Kidney capillary endothelial cell (primary cell): ENCODE data around the gene TNS4.

Experiments
- DNase-seq: peaks from one replicate; pipeline ENCODE4 v3.0.0-alpha.2; 2018; ENCODE audit warnings: low spot score

The TNS4 gene

DNA sequence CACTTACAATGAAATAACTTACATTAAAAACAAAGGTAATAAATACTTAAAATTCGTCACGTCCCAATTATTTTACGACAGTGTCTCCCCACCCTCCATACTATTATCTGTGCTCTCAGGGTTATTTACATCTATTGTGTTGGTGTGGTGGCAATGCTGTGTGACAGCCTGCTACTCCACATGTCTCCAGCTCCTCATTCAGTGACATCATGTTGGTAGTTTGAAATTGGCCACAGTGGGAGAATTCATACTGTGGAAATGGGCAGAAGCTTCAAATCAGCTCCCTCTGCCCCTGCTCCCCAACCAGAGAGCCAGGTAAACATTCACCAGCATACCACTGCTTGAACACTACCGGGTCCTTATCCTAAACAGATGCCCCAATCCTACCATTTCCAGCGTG lies 6.3 kb downstream of the TNS4 start:
- no peak for DNase-seq

DNA sequence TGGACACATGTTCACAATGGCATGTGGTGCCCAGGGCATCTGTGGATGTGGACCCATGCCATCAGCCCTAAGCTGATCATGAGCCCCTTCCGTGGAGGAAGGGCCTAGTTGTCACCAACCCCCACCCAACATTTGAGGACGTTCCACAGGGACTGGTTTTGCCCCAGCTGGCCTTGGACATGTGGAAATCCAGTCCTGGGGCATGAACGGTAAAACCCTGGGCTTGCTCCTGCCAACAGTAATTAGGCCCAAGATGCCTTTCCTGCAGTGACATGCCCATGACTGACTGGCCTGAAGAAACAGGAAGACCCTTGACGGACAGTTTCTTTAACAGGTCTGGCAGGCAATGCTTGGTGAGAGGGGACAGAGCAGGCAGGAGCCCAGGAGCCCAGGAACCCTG lies 7.7 kb downstream of the TNS4 start:
- no peak for DNase-seq

DNA sequence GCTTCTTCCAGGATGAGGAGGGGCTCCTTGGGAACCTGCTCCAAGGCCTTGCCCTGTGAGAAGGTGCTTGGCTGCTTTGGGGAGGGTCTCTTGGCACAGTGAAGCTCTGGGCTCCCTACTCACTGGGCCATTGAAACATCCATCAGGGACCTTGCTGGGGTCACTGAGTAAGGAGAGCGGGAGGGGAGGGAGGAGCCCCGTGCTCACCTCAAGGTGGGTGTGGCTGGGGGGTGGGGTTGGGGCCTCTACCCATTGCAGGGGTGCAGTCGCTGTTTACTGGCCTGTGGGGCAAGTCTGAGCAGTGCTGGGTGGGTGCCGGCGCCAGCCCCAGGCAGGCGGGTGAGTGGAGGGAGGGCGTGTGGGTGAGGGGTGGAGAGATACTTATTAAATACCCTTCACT lies 9.9 kb downstream of the TNS4 start:
- no peak for DNase-seq

DNA sequence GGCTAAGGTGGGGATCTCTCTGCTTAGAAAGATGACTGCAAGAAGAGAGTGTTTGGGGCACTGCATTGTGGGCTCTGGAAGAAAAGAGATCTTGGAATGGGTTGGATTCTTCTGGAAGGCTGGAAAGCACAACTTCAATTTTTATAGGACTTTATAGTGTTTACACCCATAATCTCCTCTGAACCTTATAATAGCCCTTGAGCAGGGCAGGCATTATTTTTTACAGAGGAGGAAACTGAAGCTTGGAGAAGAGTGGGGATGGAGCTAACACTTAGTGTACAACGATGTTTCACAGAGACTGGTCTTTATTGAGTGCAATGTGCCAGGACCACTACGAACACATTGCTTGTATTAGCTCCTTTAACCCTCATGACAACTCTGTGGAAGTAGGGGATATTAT lies 10.4 kb downstream of the TNS4 start:
- no peak for DNase-seq

DNA sequence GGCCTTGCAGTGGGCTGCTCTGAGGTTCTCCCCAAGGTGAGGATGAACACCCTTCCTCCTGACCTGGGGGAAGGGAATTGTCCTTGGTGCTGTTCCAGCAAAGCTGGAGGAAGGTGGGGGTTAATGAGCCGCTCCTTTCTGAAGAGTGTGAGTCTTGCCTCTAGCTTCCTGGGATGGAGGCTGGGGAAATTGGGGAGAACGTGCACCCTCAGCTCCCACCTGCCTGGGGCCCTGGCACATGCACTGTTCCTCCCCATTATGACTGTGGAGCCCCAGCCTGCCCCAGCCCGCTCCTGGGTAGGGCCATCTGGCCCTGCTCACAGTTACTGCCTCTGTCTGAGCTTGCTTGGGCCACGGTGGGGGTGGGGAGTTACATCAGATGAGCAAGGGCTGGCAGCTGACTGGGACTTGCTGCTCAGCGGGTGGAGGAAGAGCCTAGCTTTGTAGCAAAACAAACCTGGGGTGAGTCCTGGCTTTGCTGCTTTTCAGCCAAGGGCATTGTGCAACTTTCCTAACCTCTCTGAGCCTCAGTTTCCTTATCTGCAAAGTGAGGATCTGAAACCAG lies 11.1 kb downstream of the TNS4 start:
- no peak for DNase-seq

DNA sequence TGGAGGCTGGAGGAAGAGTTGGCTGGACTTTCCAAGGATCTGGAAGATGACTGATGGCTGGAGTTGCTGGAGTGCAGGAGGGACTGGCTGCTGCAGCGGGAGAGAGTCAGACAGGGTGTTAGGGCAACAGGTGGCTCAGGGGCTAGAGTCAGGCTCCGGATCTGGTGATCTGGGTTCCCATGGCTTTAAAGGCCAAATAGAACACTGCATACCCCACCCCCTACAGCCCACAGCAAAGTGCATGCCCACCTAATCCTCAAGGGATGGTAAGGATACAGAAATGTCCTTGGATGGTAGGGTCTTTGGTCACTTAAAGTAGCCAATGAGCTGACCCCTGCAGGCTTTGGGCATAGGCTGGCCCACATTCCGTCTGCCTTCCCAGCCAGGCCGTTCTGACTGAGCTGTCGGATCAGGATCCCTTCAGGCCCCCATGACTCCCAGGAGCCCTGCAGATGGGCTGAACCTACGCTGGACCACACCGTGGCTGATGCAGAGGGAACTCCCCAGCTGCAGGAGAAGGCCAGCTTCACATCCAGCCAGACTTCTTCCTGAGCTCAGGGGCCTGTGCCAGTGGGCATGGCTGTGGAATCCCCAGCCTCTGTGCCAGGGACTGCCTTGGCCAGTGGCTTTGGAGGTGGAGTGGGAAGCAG lies 13.9 kb downstream of the TNS4 start:
- no peak for DNase-seq

DNA sequence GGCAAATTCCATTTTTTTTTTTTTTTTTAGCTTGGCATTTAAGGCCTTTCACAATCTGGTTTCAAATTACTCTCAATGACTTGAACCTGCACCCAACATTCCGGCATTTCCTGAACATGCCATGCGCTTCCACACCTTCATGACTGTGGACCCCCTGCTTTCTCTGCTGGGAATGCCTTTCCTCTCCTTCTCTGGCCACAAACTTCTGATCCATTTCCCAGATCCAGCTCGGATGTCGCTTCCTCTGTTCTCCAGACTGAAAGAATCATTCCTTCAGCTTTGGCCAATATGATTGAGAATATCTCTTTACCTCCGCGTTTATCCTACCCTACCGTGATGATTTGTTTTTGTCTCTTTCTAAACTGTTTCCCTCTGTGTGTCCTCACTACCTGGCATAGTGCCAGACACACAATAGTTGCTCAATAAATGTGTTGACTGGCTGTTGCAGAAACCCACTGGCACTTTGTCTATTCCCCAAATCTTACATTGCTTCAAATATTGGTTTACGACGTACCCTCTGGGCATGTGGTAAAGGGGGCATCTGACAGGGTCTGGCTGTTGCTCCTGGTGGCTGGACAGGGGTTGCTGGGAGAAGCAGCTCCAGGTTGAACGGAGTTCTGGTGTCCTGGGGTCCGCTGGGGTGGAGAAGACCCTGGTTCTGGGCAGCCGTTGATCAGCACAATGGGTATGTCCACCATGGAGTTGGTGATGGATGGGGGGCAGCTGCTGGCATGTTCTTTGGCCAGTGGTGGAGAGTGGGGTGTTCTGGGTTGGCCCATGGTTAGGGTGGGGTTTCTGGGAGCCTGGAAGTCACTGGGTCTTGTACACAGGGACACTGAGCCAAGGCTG lies 14.7 kb downstream of the TNS4 start:
- no peak for DNase-seq

DNA sequence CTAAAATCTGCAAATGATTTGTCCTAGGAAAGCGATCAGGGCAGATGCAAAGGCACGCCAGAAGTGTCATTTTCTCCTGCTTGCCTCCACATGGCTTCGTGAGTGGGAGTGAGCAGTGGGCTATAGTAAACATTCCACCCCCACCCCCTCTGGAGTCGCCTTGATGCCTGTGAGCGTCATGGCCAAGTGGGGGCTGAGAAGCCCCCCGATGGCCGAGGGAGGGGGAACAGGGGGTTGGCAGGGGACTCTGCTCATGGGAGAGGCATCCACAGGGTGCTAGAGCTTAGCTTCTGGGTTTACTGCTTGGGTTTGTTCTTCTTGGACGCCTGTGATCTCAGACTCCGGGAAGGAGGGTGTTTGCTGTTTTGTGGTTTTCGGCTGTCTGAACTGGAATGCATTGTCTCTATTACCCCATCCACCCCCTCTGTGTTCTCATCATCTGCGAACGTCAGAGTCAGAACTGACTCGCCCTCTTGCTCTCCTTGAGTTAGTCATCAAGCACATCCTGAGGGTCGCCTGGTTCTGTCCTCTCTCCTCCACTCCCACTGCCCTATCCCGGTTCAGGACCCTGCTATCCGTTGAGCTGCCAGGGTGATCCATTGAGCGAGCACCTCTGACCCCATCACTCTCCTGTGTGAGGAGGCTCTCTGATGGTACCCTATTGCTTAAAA lies 15.4 kb downstream of the TNS4 start:
- DNase-seq = peak; percentile 50

DNA sequence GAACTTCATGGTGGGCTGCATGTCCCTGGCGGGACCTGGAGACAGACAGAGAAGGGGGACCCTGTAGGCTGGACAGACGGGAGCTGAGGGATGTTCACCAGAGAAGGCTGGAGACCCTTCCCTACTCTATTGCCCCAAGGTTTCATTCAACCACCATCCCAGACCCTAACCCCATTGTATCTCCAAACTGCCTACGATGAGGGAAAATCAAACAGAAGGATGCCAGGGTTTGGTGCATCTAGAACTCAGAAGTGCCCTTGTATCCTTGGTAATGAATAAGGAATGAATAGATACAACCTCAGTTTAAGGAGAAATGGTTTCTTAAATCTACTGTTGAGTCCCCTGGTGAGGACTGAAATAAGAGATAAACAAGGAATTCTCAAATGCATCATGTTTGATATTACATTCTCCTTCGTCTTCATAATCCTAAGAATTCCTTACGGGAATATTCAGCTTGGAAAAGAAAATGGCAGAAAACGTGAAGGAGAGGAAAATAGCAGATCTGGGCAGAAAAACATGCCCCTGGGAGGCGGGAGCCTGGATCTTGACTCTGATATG lies 16.4 kb downstream of the TNS4 start:
- no peak for DNase-seq

DNA sequence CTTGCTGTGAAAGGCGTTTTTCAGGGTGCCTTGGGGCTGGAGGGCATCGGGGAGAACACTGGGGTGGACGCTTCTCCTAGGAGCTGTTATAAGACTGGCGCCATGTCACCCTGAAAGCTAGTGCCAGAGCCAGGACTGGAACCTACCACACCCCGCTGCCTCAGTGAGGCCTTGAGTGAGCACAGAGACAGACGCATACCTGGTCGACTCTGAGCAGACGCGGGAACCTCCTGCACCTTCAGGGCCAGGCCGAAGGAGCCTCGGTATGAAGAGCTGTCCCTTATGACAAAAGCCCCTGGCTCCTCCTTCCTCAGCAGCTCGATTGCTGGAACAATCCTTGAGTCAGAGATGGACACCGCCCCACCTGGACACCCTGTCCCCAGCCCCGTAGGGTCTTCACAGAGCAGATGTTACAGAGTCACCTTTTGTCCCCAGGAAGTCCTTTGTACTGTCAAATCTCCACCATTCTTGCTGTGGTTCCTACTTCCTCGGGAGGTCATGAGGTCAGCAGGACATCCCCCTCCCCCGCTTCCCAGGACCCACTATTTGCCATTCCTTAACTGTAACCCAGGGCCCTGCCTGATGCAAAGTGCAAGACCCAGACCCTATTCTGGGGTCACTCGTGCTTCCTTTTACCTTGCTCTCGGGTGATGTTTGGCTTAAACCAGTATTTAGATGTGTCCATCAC lies 17.0 kb downstream of the TNS4 start:
- DNase-seq = no peak

DNA sequence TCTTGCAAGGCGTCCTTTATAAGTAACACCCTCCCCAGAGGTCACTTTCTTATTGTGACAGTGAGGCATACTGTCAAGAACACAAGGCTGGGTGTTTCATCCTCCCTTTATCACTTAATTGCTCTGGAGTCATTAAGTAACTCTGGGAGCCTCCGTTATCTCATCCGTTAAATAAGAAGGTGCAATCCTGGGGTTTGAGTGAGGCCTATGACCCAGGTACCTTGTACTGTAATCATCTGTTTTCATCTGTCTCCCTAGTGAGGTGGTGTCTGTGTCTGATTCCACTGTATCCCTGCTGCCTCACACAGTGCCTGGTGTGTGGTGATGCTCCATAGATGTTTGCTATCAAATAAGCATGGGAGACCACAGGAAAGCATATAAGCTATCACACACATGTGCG lies 17.7 kb downstream of the TNS4 start:
- no peak for DNase-seq

DNA sequence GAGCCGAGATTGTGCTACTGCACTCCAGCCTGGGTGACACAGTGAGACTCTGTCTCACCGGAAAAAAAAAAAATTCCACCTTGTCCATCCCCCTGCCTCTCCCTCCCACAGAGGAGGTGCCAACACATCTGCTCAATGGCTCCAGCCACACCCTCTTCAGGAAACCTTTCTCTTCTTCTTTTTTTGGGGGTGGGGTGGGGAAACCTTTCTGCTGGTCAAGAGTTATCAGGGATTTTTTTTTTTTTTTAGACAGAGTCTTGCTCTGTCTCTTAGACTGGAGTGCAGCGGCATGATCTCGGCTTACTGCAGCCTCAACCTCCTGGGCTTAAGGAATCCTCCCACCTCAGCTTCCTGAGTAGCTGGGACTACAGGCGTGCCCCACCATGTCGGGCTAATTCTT lies 18.7 kb downstream of the TNS4 start:
- DNase-seq = no peak

DNA sequence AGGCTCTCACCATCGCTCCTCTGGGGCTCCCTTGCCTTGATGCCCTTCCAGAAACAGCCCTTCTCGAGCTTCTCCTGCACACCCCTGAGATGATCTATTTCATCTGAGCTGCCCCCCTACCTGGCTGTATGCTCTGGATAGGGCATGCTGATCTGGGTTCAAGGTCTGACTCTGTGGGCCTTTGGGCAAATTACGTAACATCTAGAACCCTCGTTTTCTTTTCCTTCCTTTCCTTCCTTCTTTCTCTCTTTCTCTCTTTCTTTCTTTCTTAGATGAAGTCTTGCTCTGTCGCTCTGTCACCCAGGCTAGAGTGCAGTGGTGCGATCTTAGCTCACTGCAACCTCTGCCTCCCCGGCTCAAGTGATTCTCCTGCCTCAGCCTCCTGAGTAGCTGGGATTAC lies 20.3 kb downstream of the TNS4 start:
- DNase-seq = no peak

DNA sequence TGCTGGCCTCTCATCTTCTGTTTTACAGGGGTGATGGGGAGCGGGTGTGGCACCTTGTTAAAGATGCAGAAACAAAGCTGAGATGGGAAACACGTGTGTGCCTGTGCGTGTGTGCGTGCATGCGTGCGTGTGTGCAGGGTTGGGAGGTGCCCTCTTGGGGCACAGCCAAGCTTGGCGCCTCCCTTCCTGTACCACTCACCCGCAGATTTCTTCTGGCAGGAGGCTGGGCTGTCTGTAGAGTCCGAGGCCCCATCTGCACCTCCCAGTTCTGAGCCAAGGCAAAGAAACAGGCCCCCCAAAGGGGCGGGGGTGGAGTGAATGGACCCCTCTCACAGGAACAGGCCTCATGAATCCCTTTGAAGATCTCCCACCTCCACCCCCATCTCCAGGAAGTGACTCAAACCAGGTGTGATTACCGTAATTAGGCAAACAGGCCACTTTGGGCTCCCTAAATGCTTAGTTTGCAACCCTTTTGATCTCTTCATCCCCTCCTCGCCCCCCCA lies 20.9 kb downstream of the TNS4 start:
- DNase-seq = peak; percentile 47

DNA sequence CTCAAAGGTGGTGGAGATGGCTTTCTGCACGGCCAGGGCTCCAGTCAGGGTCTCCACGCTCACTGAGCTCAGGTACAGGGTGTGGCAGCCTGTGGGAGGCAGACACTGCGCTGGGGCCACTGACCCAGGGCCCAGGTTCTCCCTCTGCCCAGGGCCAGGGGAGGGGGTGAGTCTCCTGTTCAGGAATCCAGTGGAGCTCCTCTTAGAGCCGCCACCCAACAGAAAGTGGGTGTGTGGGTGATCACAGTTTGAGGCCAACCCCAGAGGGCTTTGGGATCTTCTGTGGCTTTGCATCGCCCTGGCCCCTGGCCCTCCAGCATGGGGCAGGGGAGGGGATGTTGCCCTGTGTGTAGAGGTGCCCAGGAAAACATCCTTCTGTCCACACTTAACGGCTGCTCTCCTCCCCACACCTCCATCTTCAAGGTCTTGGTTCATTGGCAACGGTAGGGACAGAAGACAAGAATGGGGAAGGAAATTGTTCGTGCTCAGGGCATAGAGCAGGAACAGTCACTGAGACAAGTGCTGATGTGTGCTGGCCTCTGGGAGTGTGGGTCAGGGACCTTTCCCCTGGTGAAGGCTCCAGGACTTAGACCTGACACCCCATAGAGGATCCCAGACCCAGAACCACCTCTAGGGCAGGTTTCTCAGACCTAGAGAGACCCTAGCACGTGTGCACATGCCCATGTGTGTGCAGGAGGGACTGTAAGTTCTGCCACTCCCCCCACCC lies 21.5 kb downstream of the TNS4 start:
- DNase-seq = no peak

DNA sequence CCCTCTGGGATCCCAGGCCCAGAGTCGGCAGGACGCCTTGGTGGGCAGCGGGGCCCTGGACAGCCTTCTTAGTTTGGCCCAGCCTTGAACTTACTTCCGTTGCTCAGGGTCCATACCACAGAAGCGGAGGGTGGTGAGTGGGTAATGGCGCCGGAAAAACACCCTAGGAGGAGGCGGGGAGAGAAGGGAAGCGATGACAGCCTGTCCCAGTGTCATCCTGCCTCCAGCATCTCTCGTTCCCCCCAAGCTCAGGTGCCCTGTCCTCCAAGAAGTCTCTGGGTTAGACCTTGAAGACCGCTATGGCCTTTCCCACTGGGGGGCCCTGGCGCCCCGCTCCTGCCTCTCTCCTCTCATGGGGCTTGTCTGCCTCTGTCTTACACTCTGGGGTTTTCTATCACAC lies 22.9 kb downstream of the TNS4 start:
- DNase-seq = no peak

DNA sequence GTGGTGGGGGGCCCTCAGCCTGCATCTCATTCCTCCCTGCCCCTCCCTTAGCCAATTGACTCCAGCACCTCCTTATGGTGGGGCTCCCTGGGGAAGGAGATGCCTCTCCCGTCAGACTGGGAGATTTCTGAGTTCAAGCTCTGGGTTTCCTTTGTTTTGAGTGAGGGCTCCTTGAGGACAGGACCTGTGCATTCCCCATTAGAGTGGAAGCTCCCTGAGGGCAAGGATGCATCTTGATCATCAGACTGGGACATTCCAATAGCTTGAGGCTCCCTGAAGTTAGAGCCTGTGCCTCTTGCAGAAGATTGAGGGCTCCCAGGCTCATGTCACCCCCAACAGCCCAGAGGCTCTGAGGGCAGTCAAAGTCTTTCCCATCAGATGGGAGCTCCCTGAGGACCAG lies 23.6 kb downstream of the TNS4 start:
- DNase-seq = no peak

DNA sequence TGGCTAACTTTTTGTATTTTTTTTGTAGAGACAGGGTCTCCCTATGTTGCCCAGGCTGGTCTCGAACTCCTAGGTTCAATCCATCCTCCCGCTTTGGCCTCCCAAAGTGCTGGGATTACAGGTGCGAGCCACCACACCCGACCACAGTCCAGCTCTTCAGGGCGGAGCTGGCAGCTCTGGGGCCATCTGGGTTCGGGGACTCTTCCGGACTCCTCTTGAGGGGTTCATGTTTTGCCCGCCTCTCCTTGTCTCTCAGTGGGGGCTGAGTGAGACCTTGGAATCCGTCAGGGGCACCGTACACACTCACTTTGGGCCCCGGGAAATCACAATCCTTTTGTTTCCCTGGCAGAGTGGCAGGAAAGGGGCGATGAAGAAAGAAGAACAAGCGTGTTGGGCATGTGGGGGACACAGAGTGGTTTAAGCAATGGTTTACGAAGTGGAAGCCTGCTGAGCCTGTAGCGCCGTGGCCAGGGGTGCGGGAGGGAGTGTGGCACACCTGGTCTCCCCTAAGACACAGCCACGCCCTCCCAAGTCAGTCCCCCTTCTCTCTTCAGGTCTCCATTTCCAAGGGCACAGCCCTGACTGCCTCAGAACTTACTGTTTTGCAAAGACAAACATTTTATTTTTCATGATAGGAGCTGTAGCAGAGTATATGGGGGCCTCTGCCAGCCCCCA lies 26.1 kb downstream of the TNS4 start:
- DNase-seq = no peak

DNA sequence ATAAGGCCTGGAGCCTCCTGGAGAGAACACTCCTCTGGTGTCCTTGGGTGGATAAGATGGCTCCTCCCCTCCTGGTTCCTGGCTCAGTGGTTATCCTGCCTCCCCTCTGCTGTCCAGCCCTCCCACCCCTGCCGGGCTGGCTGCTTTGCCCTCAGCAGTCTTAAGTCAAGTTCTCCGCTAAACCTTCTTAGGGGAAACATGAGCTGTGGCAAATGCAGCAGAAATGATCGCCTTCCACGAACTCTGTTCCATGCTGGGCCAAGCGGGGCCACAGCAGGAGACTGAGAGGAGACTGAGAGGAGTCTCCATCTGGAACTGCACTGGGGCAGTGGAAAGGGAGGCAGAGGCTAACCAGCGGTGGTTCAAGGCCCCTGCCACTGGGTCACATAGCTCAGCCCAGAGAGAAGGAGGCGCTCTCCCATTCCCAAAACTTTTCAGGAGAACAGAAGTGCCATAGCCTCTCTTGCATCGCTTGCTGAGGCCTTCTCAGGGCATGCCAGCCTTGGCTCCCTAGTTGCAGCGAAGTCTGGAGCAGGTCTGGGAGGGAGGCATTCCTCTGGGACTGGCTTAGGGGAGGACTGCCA lies 26.9 kb downstream of the TNS4 start:
- no peak for DNase-seq
